ENCODE data around the gene CD19. TPM values are rescaled to one million over a fixed set of nuclear protein-coding genes. Genes with fewer than 3 reads are reported as not detected.
"Not testable (repeated sequence)": the region's sequence is repeated elsewhere in the genome, so short reads cannot be mapped to it uniquely, and the experiment has no call there.

CD19 gene
- not detected for total RNA-seq
- polyA plus RNA-seq: 10 to 100 TPM in 1 of 3 donors, 1 to 10 TPM in 1, not detected in 1; 1.4 to 45.9 TPM

DNA sequence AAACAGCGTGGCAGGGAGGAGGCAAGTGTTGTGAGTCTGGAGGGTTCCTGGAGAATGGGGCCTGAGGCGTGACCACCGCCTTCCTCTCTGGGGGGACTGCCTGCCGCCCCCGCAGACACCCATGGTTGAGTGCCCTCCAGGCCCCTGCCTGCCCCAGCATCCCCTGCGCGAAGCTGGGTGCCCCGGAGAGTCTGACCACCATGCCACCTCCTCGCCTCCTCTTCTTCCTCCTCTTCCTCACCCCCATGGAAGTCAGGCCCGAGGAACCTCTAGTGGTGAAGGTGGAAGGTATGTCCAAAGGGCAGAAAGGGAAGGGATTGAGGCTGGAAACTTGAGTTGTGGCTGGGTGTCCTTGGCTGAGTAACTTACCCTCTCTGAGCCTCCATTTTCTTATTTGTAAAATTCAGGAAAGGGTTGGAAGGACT lies at the start of gene CD19:
CD19 (plus strand) TSS at position 171 of the 425 bp plus-strand sequence; CDS start at position 201, 30 bp downstream.
- Histone ChIP-seq H3K27ac (no peak within 1 kb of the TSS), H3K9me3 (no peaks in the 10 kb centered on the region), H3K27me3 (no peaks in the 10 kb centered on the region), H3K36me3 (no peaks in the 10 kb centered on the region), H3K4me1 (peaks cover 0 to 10% (median 3%) of the 10 kb centered on the region in 4 donors), H3K4me3 (no peak within 1 kb of the TSS)
- intact Hi-C loops (cut with DNase I): no loop called here
- no peak for DNase-seq
- TF ChIP-seq EP300 (IDR thresholded peaks at IDR 0.05) (no peak), POLR2AphosphoS5 (IDR thresholded peaks at IDR 0.05) (no peak), POLR2A (IDR thresholded peaks at IDR 0.05) (no peak)
- TF ChIP-seq, protein P1, sequence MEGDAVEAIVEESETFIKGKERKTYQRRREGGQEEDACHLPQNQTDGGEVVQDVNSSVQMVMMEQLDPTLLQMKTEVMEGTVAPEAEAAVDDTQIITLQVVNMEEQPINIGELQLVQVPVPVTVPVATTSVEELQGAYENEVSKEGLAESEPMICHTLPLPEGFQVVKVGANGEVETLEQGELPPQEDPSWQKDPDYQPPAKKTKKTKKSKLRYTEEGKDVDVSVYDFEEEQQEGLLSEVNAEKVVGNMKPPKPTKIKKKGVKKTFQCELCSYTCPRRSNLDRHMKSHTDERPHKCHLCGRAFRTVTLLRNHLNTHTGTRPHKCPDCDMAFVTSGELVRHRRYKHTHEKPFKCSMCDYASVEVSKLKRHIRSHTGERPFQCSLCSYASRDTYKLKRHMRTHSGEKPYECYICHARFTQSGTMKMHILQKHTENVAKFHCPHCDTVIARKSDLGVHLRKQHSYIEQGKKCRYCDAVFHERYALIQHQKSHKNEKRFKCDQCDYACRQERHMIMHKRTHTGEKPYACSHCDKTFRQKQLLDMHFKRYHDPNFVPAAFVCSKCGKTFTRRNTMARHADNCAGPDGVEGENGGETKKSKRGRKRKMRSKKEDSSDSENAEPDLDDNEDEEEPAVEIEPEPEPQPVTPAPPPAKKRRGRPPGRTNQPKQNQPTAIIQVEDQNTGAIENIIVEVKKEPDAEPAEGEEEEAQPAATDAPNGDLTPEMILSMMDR (IDR thresholded peaks at IDR 0.05): no peak
- 74 to 95% methylated on average over 10 of the region's 10 CpGs for WGBS, 2 donors

DNA sequence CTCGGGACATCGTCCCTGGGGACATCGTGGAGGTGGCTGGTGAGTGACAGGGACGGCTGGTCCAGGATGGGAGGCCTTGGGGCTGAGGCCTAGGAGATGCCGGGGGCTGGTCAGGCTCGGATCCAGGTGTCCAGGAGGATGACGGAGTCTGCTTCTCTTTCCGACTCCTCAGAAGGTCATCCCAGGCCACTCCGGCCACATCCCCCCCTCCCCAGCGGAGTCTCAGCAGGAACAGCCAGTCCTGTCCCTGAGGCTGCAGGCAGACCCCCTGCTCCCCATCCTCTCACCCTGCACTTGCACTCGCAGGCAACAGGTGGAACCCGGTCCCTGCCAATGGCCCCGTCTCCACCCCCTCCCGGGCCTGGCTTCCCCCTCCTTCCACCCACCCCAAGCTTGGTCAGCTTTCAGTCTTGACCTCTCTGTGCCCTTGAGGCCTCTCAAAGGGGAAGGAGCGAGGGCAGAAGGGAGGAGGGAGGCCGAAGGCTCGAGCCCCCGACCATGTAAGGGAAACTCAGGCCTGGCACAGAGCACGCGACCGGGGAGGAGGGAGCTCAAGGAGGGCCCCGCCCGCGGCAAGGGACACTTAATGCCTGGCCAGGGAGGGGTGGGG lies 49.1 kb upstream of the CD19 start:
- no peak overlapping the region for H3K27ac ChIP-seq
- WGBS, 2 donors: 52 to 67% methylated on average over 24 of the region's 24 CpGs
- H3K4me1 ChIP-seq: peaks cover 0 to 16% (median 14%) of the 10 kb centered on the region in 4 donors
- H3K27me3 ChIP-seq: peaks cover 5 to 33% (median 12%) of the 10 kb centered on the region in 3 donors
- no peak overlapping the region for H3K4me3 ChIP-seq
- no peaks in the 10 kb centered on the region for H3K9me3 ChIP-seq
- TF ChIP-seq POLR2A (IDR thresholded peaks at IDR 0.05) (no peak), EP300 (IDR thresholded peaks at IDR 0.05) (no peak), POLR2AphosphoS5 (IDR thresholded peaks at IDR 0.05) (no peak)
- TF ChIP-seq, protein P1 (IDR thresholded peaks at IDR 0.05): no peak
- no peaks in the 10 kb centered on the region for H3K36me3 ChIP-seq
- DNase-seq: no peak
- intact Hi-C loops (cut with DNase I): loop anchor here (5.0 kb wide), 1 partner anchor 40 kb away; no protein-coding TSS in a partner anchor

DNA sequence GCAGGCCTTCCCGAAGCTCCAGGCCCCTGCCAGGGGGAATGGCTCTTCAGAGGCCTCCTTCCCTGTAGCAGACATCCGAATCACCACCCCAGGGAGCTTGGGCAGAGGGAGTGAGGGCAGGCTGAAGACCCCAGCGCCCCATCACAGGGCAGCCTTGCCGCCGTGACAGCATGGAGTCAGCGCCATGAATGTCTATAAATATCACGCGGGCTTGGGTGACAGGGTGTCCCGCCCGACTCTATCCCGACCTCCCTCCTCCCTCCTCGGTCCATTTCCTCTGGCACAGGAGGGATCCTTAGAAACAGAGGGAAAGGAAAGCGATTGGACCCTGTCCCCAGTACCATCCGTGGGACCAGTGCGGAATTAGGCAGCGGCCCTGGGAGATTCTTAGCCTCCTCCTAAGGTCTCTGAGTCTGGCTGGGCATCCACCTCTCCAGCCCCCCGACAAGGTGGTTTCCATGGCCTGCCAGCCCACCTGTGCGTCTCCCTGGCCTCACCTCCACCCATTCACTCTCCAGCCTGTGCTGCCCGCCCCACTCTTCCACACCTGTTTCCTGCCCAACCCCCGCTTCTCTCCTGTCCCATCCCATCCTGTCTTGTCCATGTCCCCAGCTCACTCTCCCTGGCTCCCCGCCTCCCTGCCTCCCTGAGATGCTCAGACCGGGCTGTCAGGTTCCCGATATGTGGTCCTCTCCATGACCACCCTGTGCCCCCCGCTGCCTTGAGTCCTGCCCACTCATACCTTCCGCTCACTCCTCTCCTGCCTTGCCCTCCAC lies 48.4 kb upstream of the CD19 start:
- TF ChIP-seq POLR2AphosphoS5 (IDR thresholded peaks at IDR 0.05) (no peak), POLR2A (IDR thresholded peaks at IDR 0.05) (no peak), EP300 (IDR thresholded peaks at IDR 0.05) (no peak)
- intact Hi-C loops (cut with DNase I): loop anchor here (5.0 kb wide), 1 partner anchor 39 kb away; no protein-coding TSS in a partner anchor
- WGBS, 2 donors: 66 to 78% methylated on average over 25 of the region's 25 CpGs
- Histone ChIP-seq H3K9me3 (no peaks in the 10 kb centered on the region), H3K27me3 (peaks cover 5 to 33% (median 12%) of the 10 kb centered on the region in 3 donors), H3K4me1 (peaks cover 0 to 16% (median 14%) of the 10 kb centered on the region in 4 donors), H3K36me3 (no peaks in the 10 kb centered on the region), H3K27ac (no peak overlapping the region), H3K4me3 (no peak overlapping the region)
- DNase-seq: no peak

DNA sequence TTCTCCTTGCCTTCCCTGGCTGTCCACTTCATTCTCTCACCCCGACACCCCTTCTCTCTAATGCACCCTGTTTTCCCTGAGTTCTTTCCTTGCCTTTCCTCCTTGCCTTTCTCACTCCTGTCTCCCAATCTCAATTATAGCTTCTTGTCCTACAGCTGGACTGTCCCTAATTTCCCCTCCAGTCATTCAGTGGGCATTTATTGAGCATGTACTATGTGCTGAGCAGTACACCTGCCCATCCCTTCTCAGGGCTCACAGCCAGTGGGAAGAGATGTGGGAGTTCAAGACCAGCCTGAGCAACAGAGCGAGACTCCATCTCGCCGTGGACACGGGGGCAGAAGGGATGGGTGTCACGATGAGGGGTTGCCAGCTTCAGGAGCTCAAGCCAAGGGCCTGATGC lies 47.7 kb upstream of the CD19 start:
- Histone ChIP-seq H3K9me3 (no peaks in the 10 kb centered on the region), H3K4me3 (no peak overlapping the region), H3K36me3 (no peaks in the 10 kb centered on the region), H3K27ac (no peak overlapping the region), H3K27me3 (peaks cover 5 to 33% (median 12%) of the 10 kb centered on the region in 3 donors), H3K4me1 (peaks cover 0 to 14% (median 12%) of the 10 kb centered on the region in 4 donors)
- intact Hi-C loops (cut with DNase I): loop anchor here (5.0 kb wide), 1 partner anchor 38 kb away; no protein-coding TSS in a partner anchor
- DNase-seq: no peak
- no peak for TF ChIP-seq POLR2A (IDR thresholded peaks at IDR 0.05)
- TF ChIP-seq, protein P1 (IDR thresholded peaks at IDR 0.05): no peak
- TF ChIP-seq EP300 (IDR thresholded peaks at IDR 0.05): no peak
- no peak for TF ChIP-seq POLR2AphosphoS5 (IDR thresholded peaks at IDR 0.05)
- WGBS, 2 donors: 95 to 96% methylated on average over 6 of the region's 6 CpGs

DNA sequence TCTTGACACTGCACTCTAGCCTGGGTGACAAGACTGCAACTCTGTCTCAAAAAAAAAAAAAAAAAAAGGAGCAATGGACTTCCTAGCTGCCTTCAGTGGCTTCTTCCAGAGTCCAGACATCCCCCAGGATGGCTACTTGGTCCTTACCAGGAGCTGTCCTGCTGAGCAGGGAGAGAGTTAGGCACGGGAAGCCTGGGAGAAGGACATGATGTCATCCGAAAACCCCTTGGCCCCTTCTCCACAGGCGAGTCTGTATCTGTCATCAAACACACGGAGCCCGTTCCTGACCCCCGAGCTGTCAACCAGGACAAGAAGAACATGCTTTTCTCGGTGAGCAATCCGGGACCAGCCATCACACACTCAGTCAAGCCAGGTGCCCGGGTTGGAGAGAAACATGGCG lies 44.8 kb upstream of the CD19 start:
- no peak for TF ChIP-seq POLR2AphosphoS5 (IDR thresholded peaks at IDR 0.05)
- TF ChIP-seq EP300 (IDR thresholded peaks at IDR 0.05): no peak
- TF ChIP-seq, protein P1 (IDR thresholded peaks at IDR 0.05): no peak
- TF ChIP-seq POLR2A (IDR thresholded peaks at IDR 0.05): no peak

DNA sequence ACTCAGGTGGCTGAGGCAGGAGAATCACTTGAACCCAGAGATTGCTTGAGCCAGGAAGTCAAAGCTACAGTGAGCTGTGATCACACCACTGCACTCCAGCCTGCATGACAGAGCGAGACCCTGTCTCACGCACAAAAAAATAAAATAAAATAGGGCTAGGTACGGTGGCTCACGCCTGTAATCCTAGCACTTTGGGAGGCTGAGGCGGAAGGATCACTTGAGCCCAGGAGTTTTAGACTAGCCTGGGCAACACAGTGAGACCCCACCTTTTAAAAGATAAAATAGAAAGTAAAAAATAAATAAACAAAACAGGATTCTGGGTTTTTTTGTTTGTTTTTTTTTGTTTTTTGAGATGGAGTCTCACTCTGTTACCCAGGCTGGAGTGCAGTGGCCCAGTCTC lies 41.4 kb upstream of the CD19 start:
- H3K4me1 ChIP-seq; H3K4me3 ChIP-seq; intact Hi-C loops (cut with DNase I); H3K27ac ChIP-seq; DNase-seq; H3K9me3 ChIP-seq; H3K36me3 ChIP-seq; H3K27me3 ChIP-seq: not testable (repeated sequence)
- 96 to 98% methylated on average over 5 of the region's 5 CpGs for WGBS, 2 donors

More for the DNA sequence above, 44.8 kb upstream of the CD19 start:
- no peaks in the 10 kb centered on the region for H3K9me3 ChIP-seq
- H3K27ac ChIP-seq: no peak overlapping the region
- no peaks in the 10 kb centered on the region for H3K4me1 ChIP-seq
- H3K36me3 ChIP-seq: no peaks in the 10 kb centered on the region
- intact Hi-C loops (cut with DNase I): no loop called here
- H3K27me3 ChIP-seq: peaks cover 5 to 17% (median 10%) of the 10 kb centered on the region in 3 donors
- H3K4me3 ChIP-seq: no peak overlapping the region
- 88 to 90% methylated on average over 10 of the region's 10 CpGs for WGBS, 2 donors
- no peak for DNase-seq

All from sigmoid colon (tissue), 7 donors.